ENCODE results near the gene TMEM250.

TMEM250 gene

DNA sequence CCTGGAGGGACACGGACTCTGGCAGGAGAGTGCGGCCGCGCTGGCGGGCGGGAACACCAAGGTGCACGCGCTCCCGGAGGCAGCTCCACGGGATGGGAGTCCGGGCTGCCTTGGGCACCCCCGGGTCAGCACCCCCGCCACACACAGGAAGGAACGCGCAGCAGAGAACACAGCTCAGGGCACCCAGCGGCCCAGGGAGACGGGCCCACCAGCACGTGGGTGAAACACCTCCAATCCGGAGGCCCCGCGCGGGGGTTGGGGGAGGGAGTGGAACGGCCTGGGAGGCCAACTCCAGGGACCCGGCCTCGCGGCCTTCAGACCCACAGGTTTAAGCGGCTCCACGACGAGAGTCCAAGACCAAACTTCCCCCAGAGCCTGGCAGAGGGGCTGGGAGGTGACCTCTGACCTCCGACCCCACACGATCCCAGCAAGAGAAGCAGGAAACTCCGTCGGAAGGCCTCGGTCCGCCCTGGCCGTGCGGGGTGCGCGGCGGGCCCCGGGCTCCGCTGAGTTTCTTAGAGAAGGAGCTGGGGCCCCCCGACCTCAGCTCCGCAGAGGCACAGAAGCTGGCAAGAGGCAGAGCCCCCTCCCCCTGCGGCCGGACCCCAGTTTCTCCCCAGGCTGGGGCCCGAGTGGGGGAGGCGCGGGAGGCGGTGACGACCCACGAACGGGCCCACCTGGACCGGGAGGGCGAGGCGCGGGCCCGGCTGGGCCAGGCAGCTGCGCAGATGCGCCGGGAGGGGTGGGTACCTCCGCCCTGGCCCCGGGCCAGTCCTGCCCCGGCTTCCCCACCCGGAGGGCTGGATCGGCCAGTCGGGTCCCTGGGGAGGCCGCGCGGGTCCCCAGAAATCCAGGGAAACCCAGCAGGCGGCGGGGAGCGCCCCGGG is 24.4 kb downstream of the TMEM250 start:
- DNase-seq: peak; percentile 70

DNA sequence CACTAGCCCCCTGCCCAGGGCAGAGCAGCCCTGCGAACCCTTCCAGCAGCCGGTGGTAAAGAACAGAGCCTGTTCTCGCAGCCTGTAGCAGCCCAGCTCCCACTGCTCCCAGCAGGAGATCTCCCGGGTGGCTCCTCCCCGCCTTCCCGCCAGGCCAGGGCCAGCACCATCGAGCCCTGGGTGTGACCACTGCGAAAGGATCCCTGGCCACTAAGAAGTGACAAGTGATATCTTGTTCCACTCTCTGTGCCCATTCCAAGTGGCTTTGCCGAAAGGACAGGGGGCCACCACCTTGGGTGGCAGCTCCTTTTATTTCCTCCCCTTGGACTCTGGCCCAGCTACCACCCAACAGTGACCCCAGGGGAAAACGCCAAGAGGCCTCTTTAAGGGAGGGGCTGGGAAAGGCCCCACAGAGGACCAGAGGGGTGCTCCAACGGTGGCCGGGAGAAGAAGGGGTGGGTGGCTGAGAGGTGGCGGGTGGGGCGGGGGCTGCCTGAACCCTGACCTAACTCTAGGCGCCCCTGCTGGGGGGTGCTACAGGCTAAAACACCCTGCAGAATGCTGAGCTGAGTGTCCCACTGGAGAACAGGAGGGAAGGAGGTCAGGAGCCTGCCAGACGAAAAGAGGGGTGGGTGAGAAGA is 25.2 kb downstream of the TMEM250 start:
- DNase-seq: no peak

GRCh38 chr9:136092741-136093140 is 25.9 kb downstream of the TMEM250 start:
- DNase-seq: no peak

DNA sequence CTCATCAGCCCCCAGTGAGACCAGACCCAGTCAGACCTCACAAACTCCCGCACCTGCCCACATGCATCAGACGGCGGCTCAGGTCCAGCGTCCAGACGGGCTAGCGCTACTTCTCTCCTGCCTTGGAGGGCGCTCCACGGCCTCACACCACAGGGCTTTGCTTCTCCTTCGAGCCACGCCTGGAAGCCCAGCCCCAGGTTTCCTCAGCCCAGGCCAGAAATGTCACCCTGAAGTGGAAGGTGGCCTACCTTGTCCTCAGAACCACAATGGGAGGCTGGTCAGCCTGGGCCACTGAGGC is 26.4 kb downstream of the TMEM250 start:
- no peak for DNase-seq

GRCh38 chr9:136091582-136092352 is 26.9 kb downstream of the TMEM250 start:
- no peak for DNase-seq

GRCh38 chr9:136090768-136091581 is 27.7 kb downstream of the TMEM250 start:
- no peak for DNase-seq

DNA sequence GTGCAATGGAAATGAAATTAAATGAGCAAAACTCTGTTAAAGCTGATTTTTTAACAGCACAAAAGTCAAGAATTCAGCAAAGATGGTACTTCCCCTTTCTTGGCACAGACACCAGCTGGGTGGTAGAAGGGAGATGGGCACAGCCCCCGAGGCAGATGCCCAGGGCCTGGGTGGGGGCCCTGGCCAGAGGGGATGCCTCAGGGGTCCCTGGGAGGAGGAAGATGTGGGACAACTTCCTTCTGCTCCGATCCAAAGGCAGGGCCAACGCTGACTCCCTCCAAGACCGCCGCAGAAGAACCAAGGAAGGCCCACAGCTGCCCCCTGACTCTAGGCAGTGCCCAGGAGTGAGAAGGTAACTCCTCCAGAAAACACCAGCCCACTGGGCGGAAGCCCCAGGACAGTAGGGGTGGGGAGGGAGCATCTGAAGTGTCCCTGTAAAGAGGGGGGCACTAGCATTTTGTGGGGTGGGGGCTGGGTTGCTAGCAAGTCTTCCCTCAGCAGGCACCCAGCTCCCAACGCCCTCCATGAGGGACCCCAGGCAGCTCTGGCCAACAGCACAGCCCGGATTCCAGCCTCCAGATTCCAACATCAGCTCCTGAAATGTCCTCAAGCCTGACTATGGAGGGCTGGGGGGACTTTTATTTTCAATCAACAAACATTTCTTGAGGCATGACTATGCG is 28.5 kb downstream of the TMEM250 start:
- DNase-seq: no peak

DNA sequence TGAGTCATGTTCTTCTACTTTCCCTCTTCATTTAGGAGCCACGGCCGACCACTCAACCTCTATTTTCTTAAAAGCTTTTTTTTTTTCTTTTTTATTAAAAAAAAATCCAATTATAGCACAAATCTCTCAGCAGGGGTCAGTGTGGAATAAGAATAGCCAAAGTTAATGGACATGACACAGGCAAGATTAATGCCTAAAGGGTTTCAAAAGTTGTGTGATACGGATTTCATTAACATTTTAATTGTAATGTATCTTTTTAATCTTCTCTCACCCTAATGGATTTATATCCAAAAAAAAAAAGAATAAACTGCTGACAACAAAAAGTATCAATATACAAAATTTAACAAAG is 29.0 kb downstream of the TMEM250 start:
- no peak for DNase-seq

DNA sequence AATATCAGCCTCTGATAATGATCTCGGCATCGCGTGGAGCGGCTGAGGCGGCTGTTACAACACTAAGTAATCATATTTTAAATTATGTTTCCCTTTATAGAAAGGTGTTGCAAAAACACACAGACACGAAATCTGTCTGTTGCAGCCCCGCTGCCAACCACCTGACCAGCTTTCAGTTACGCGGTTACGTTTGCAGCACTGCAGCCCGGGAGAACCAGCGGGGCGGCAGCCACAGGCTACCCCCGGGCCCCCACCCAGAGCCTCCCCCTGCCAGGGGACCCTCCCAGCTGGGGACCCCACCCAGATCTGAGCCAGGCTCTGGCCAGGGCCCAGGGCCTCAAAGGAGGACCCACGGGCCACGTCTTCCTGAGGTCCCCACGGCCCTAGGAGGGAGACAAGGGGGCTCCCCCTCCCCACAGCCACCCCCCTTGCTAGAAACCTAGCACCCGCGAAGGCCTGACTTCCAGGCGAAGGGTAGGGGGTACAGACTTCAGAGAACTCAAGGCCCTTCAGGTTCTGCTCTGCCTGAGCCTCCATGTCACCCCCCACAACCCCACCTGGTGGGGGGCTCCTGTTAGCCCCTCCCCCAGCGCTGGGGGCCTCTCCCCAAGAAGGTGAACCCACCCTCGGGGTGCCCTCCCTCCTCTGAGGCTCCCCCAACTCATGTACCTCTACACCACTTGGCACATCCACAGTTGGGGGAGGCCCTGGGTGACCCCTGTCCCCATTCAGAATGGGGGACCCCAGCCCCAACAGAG is 29.6 kb downstream of the TMEM250 start:
- DNase-seq: peak; percentile 1

GRCh38 chr9:136088481-136088938 is 30.2 kb downstream of the TMEM250 start:
- DNase-seq: peak; percentile 1

- no peak for DNase-seq
These were observed 30.8 kb downstream of the TMEM250 start for GRCh38 chr9:136087741-136088480.

GRCh38 chr9:136086951-136087740 is 31.5 kb downstream of the TMEM250 start:
- DNase-seq: peak; percentile 1

DNA sequence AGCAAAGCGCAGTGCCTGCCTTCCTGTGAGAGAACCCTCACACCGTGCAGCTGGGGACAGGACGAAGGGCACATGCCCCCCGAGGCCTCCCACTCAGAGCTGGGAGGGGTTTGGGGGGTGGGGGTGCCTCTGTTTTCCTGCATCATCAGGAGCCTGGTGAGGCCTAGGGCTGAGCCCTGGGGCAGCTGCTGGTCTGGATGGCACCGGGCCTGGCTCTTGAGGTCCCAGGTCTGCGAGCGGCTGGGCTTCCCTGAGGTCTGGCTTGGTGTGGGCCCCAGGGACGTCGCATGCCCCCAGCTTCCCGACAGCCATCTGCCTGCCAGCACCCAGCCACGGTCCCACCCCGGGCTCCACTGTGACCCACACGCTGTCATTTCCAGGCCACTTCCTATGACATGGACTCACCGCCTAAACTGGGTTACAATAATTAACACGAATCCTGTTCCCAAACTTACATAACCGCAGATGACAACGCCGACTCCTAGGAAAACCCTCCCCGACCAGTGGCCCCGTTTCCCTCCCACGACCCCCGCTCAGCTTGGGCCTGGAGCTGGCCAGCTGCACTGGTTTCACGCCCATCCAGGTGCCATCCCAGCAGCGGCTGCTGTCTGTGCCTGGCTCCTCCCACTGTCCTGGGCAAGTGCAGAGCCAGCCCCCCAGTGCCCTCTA is 32.3 kb downstream of the TMEM250 start:
- peak; percentile 0 for DNase-seq

DNA sequence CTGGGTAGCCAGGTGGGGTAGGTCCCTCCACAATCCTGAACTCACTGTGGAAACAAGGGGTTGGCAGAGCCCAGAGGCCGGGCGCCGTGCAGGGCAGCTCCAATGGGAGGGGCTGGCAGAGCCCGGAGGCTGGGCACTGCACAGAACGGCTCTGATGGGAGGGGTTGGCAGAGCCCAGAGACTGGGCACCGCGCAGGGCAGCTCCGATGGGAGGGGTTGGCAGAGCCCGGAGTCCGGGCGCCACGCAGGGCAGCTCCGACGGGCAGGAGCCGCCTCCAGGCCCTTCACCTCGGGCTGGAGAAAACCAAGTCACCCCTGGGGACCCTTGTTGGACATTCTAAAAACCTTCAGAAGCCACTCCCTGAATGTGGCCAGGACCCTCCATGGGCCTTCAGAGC is 32.9 kb downstream of the TMEM250 start:
- DNase-seq: no peak

DNA sequence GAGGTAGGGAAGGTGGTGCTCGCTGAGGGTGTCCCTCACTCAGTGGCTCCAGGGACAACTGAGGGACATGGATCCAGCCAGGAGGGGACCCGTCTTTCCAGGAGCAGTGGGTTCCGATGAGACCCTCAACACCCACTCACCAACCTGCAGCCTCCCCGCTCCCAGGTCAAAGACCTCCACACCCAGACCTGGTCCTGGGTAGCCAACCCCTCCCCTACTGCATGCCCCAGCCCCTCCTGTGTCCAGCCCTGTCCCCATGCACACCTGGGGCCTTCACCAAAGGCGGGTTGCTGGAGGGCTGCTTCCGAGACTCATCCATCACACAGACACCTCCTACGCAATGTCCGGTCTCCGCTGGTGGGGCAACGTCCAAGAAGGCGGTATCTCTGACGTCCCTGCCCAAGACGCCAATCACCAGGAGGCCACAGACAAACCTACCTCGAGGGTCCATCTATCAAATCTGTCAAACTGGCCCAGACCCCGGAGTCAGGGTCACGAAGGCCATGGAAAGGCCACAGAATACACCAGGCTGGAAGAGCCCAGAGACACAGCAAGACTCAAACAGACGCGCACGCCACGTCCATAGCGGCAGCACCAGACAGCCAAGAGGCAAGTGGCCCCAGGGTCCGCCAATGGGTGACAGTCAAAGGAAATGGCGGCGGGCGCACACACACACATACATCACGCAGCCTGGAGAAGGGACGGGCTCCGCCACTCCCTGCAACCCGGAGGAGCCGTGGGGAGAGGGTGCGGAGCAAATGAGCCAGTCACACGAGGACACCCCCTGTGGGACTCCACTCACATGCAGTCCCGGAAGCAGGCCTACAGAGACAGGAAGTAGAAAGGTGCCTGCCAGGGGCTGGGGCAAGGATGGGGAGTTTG is 34.4 kb downstream of the TMEM250 start:
- peak; percentile 1 for DNase-seq

GRCh38 chr9:136083558-136084062 is 35.1 kb downstream of the TMEM250 start:
- no peak for DNase-seq

- DNase-seq: no peak
These were observed 35.9 kb downstream of the TMEM250 start for GRCh38 chr9:136082496-136083361.

All from stimulated activated CD4-positive, alpha-beta T cell treated with anti-CD3 and anti-CD28 coated beads, Interleukin-4, amount 100 ng/mL, for 1 hour (primary cell).